ENCODE measurements around the gene LAMTOR4.

DNA sequence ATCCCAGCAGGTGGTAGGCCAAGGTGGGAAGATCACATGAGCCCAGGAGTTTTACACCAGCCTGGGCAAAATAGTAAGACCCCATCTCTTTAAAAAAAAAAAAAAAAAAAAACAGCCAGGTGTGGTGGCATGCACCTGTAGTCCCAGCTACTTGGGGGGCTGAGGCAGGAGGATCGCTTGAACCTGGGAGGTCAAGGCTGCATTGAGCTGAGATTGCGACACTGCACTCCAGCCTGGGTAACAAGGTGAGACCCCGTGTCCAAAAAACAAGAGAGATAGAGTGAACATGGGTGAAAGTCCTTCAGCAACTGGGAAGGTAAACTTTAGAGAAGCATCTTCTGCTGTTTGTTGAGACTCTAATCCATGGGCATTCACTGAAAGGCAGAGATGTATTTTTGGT lies 6.3 kb upstream of the LAMTOR4 start:
- TF ChIP-seq, protein P1, sequence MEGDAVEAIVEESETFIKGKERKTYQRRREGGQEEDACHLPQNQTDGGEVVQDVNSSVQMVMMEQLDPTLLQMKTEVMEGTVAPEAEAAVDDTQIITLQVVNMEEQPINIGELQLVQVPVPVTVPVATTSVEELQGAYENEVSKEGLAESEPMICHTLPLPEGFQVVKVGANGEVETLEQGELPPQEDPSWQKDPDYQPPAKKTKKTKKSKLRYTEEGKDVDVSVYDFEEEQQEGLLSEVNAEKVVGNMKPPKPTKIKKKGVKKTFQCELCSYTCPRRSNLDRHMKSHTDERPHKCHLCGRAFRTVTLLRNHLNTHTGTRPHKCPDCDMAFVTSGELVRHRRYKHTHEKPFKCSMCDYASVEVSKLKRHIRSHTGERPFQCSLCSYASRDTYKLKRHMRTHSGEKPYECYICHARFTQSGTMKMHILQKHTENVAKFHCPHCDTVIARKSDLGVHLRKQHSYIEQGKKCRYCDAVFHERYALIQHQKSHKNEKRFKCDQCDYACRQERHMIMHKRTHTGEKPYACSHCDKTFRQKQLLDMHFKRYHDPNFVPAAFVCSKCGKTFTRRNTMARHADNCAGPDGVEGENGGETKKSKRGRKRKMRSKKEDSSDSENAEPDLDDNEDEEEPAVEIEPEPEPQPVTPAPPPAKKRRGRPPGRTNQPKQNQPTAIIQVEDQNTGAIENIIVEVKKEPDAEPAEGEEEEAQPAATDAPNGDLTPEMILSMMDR (CRISPR knock-in tag; IDR thresholded peaks at IDR 0.05): no peak
- TF ChIP-seq, protein P2, sequence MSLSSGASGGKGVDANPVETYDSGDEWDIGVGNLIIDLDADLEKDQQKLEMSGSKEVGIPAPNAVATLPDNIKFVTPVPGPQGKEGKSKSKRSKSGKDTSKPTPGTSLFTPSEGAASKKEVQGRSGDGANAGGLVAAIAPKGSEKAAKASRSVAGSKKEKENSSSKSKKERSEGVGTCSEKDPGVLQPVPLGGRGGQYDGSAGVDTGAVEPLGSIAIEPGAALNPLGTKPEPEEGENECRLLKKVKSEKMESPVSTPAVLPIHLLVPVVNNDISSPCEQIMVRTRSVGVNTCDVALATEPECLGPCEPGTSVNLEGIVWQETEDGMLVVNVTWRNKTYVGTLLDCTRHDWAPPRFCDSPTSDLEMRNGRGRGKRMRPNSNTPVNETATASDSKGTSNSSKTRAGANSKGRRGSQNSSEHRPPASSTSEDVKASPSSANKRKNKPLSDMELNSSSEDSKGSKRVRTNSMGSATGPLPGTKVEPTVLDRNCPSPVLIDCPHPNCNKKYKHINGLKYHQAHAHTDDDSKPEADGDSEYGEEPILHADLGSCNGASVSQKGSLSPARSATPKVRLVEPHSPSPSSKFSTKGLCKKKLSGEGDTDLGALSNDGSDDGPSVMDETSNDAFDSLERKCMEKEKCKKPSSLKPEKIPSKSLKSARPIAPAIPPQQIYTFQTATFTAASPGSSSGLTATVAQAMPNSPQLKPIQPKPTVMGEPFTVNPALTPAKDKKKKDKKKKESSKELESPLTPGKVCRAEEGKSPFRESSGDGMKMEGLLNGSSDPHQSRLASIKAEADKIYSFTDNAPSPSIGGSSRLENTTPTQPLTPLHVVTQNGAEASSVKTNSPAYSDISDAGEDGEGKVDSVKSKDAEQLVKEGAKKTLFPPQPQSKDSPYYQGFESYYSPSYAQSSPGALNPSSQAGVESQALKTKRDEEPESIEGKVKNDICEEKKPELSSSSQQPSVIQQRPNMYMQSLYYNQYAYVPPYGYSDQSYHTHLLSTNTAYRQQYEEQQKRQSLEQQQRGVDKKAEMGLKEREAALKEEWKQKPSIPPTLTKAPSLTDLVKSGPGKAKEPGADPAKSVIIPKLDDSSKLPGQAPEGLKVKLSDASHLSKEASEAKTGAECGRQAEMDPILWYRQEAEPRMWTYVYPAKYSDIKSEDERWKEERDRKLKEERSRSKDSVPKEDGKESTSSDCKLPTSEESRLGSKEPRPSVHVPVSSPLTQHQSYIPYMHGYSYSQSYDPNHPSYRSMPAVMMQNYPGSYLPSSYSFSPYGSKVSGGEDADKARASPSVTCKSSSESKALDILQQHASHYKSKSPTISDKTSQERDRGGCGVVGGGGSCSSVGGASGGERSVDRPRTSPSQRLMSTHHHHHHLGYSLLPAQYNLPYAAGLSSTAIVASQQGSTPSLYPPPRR (CRISPR knock-in tag; IDR thresholded peaks at IDR 0.05; ENCODE audit: borderline replicate concordance): no peak
